ENCODE measurements around the gene NLRC5. TPM values are rescaled to one million over a fixed set of nuclear protein-coding genes. Genes with fewer than 3 reads are reported as not detected.
A peak's percentile ranks its signal among the peaks of the same experiment; 100 is the strongest.
"Not testable (repeated sequence)": the region's sequence is repeated elsewhere in the genome, so short reads cannot be mapped to it uniquely, and the experiment has no call there.

Gene NLRC5
- total RNA-seq, 1 experiment from 2014 or later: 29.7 TPM

DNA sequence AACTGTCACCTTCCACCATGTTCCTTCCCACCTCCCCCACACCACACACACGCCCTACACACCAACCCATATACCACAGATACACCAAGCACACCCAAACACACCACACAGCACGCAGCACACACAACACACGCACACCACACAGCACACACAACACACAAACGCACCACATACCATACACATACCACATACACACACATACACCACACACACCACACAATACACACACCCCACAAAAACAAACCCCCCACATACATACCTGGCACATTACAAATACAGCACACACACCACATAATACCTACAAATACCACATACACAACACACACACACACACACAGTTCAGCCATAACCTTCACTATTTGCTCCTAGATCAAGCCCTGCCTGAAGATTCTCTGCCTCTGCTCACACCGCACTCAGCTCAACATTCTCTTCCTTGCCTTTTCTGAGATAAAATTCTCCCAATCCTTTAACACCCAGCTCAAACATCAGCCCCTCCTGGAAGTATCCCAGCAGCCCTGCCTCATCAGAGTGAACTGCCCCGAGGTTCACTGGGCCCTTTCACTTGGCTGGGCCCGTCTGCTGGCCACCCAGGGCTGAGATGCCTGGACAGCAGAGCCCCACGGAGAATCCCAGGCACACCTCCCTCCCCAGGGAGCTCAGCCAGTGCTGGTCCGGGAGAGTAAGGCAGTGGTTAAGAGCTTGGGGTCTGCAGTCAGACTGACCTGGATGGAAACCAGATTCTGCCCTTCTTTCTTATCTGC is 71.1 kb downstream of the NLRC5 start:
- H4K20me1 ChIP-seq (ENCODE audit: insufficient read depth): no peaks in the 10 kb centered on the region
- no peaks in the 10 kb centered on the region for H3K27me3 ChIP-seq (ENCODE audit: insufficient read depth, low read depth)
- no peaks in the 10 kb centered on the region for H3K79me2 ChIP-seq (ENCODE audit: low read depth)
- POLR2A ChIA-PET (ENCODE audit: unreplicated experiment): no interaction called here
- H3K9me2 ChIP-seq (ENCODE audit: insufficient read depth): no peaks in the 10 kb centered on the region
- H3K4me1 ChIP-seq (replicated peaks; ENCODE audit: insufficient read depth): peaks cover 18% of the 10 kb centered on the region
- no peak overlapping the region for H3K27ac ChIP-seq
- no TSS peak for BruUV-seq (replicated peaks)
- TF ChIP-seq, protein P1, sequence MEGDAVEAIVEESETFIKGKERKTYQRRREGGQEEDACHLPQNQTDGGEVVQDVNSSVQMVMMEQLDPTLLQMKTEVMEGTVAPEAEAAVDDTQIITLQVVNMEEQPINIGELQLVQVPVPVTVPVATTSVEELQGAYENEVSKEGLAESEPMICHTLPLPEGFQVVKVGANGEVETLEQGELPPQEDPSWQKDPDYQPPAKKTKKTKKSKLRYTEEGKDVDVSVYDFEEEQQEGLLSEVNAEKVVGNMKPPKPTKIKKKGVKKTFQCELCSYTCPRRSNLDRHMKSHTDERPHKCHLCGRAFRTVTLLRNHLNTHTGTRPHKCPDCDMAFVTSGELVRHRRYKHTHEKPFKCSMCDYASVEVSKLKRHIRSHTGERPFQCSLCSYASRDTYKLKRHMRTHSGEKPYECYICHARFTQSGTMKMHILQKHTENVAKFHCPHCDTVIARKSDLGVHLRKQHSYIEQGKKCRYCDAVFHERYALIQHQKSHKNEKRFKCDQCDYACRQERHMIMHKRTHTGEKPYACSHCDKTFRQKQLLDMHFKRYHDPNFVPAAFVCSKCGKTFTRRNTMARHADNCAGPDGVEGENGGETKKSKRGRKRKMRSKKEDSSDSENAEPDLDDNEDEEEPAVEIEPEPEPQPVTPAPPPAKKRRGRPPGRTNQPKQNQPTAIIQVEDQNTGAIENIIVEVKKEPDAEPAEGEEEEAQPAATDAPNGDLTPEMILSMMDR (conservative IDR thresholded peaks at IDR 0.05): no peak
- TF ChIP-seq EZH2 (IDR thresholded peaks at IDR 0.05; ENCODE audit: low read depth): no peak
- H3K4me3 ChIP-seq: no peak overlapping the region
- H3F3A ChIP-seq (ENCODE audit: insufficient read depth, low read depth): peaks cover 12% of the 10 kb centered on the region; the same call in 1 of the 2 replicates
- no peak overlapping the region for H2AFZ ChIP-seq
- no peaks in the 10 kb centered on the region for H3K36me3 ChIP-seq (ENCODE audit: low read depth)
- H3K4me2 ChIP-seq: peak overlapping the region; percentile 35
- no peaks in the 10 kb centered on the region for H3K9me3 ChIP-seq (ENCODE audit: insufficient read depth, low read depth)
- CTCF ChIA-PET: no interaction called here
- intact Hi-C loops (cut with micrococcal nuclease; ENCODE audit: unreplicated experiment): loop anchor here (2.0 kb wide), 1 partner anchor 32 kb away; no protein-coding TSS in a partner anchor
- peak in 1 of 2 experiments; percentile 4 for DNase-seq

GRCh38 chr16:57061084-57061905 is 71.9 kb downstream of the NLRC5 start:
- POLR2A ChIA-PET (ENCODE audit: unreplicated experiment): no interaction called here
- H2AFZ ChIP-seq: no peak overlapping the region
- no peaks in the 10 kb centered on the region for H3K27me3 ChIP-seq (ENCODE audit: insufficient read depth, low read depth)
- no peaks in the 10 kb centered on the region for H3K79me2 ChIP-seq (ENCODE audit: low read depth)
- TF ChIP-seq EZH2 (IDR thresholded peaks at IDR 0.05; ENCODE audit: low read depth): no peak
- TF ChIP-seq, protein P1 (conservative IDR thresholded peaks at IDR 0.05): no peak
- no peaks in the 10 kb centered on the region for H3K9me2 ChIP-seq (ENCODE audit: insufficient read depth)
- CTCF ChIA-PET: no interaction called here
- no peaks in the 10 kb centered on the region for H3K36me3 ChIP-seq (ENCODE audit: low read depth)
- peaks cover 12% of the 10 kb centered on the region; the same call in 1 of the 2 replicates for H3F3A ChIP-seq (ENCODE audit: insufficient read depth, low read depth)
- H3K4me2 ChIP-seq: peak overlapping the region; percentile 35
- H3K9me3 ChIP-seq (ENCODE audit: insufficient read depth, low read depth): no peaks in the 10 kb centered on the region
- intact Hi-C loops (cut with micrococcal nuclease; ENCODE audit: unreplicated experiment): loop anchor here (2.0 kb wide), 1 partner anchor 32 kb away; no protein-coding TSS in a partner anchor
- H3K27ac ChIP-seq: no peak overlapping the region; the same call in 1 of the 2 replicates
- DNase-seq: peak; percentile 54 to 84
- peaks cover 18% of the 10 kb centered on the region for H3K4me1 ChIP-seq (replicated peaks; ENCODE audit: insufficient read depth)
- H3K4me3 ChIP-seq: no peak overlapping the region
- no peaks in the 10 kb centered on the region for H4K20me1 ChIP-seq (ENCODE audit: insufficient read depth)
- no TSS peak for BruUV-seq (replicated peaks)

GRCh38 chr16:57062329-57062728 is 73.0 kb downstream of the NLRC5 start:
- Histone ChIP-seq H3K9me2 (ENCODE audit: insufficient read depth) (no peaks in the 10 kb centered on the region), H3K4me1 (replicated peaks; ENCODE audit: insufficient read depth) (peaks cover 18% of the 10 kb centered on the region), H3K4me3 (no peak overlapping the region), H3K9me3 (ENCODE audit: insufficient read depth, low read depth) (no peaks in the 10 kb centered on the region), H3K27me3 (ENCODE audit: insufficient read depth, low read depth) (no peaks in the 10 kb centered on the region), H3K36me3 (ENCODE audit: low read depth) (no peaks in the 10 kb centered on the region), H4K20me1 (ENCODE audit: insufficient read depth) (no peaks in the 10 kb centered on the region), H3K4me2 (no peak overlapping the region), H2AFZ (no peak overlapping the region), H3F3A (ENCODE audit: insufficient read depth, low read depth) (peaks cover 12% of the 10 kb centered on the region; the same call in 1 of the 2 replicates), H3K27ac (no peak overlapping the region), H3K79me2 (ENCODE audit: low read depth) (no peaks in the 10 kb centered on the region)
- TF ChIP-seq, protein P1 (conservative IDR thresholded peaks at IDR 0.05): no peak
- no peak for TF ChIP-seq EZH2 (IDR thresholded peaks at IDR 0.05; ENCODE audit: low read depth)
- no peak for DNase-seq
- POLR2A ChIA-PET (ENCODE audit: unreplicated experiment): no interaction called here
- intact Hi-C loops (cut with micrococcal nuclease; ENCODE audit: unreplicated experiment): no loop called here
- TSS peak; percentile 18 for BruUV-seq (replicated peaks)
- CTCF ChIA-PET: no interaction called here

GRCh38 chr16:57063189-57063588 is 73.8 kb downstream of the NLRC5 start:
- H3K27me3 ChIP-seq (ENCODE audit: insufficient read depth, low read depth); intact Hi-C loops (cut with micrococcal nuclease; ENCODE audit: unreplicated experiment); CTCF ChIA-PET; H3K36me3 ChIP-seq (ENCODE audit: low read depth); H3K9me3 ChIP-seq (ENCODE audit: insufficient read depth, low read depth); BruUV-seq (replicated peaks); H3K4me3 ChIP-seq; POLR2A ChIA-PET (ENCODE audit: unreplicated experiment); DNase-seq; H4K20me1 ChIP-seq (ENCODE audit: insufficient read depth); H3K4me2 ChIP-seq; H3K27ac ChIP-seq; H3K79me2 ChIP-seq (ENCODE audit: low read depth); H2AFZ ChIP-seq; H3K9me2 ChIP-seq (ENCODE audit: insufficient read depth): not testable (repeated sequence)
- peaks cover 18% of the 10 kb centered on the region for H3K4me1 ChIP-seq (replicated peaks; ENCODE audit: insufficient read depth)
- peaks cover 12% of the 10 kb centered on the region; the same call in 1 of the 2 replicates for H3F3A ChIP-seq (ENCODE audit: insufficient read depth, low read depth)

Measured in PC-9 (cell line).